HCT116 (cell line): ENCODE results near the gene SLCO2A1. TPM values are rescaled to one million over a fixed set of nuclear protein-coding genes. Genes with fewer than 3 reads are reported as not detected.

Experiments used
- ATAC-seq: fragments of 200-7000 bp; cut with Tn5 transposase; 2 replicates; pipeline ENCODE4 v1.9.1; 2020; ENCODE audit warnings: mild to moderate bottlenecking, moderate library complexity
- BruUV-seq: library from RNA; stranded (reverse); fragments of 400-500 nt; replicated peaks from 2 replicates; lab custom pipeline; 2021; lab: Mats Ljungman, UMichigan
- CTCF ChIA-PET: fragments of 300-600 bp; sonication (Branson Sonifier 250); formaldehyde crosslinking; loops from one replicate; lab custom pipeline; 2021; ENCODE audit warnings: antibody characterized with exemption; lab: Charles Lee
- POLR2A ChIA-PET: fragments of 300-600, 350-600 bp; sonication (Branson Sonifier 250); formaldehyde crosslinking; loops from one replicate; lab custom pipeline; 2021; ENCODE audit warnings: antibody characterized with exemption; lab: Charles Lee
- RAD21 ChIA-PET, 2 experiments: fragments of 300-600 bp; sonication (Branson Sonifier 250); formaldehyde crosslinking; loops; one replicate each; lab custom pipeline; 2023; ENCODE audit warnings: low total read pairs in 2 of 2; ENCODE audit not compliant: uncharacterized antibody in 2 of 2, unreplicated experiment in 2 of 2, low non-redundant PET in 1 of 2; lab: Charles Lee
- DNase-seq: peaks from one replicate; pipeline ENCODE4 v3.0.0-alpha.2; 2010; ENCODE audit warnings: low read depth, low spot score
- H2AFZ ChIP-seq: fragments of 200-600 bp; shearing (Covaris generic), sonication (generic); 2 replicates; pipeline ENCODE4 v1.6.1; 2017; ENCODE audit warnings: low read depth, mixed run types, mixed read lengths, antibody characterized with exemption, low read length; ENCODE audit not compliant: poor library complexity, severe bottlenecking
- H3K27ac ChIP-seq: 2 replicates; pipeline ENCODE4 v1.5.1; 2012; ENCODE audit warnings: low read depth, low read length
- H3K27me3 ChIP-seq: fragments of 200-600 bp; sonication (generic); 2 replicates; pipeline ENCODE4 v1.6.1; 2016; ENCODE audit warnings: mixed run types, low read length, mixed read lengths; ENCODE audit not compliant: insufficient read depth
- H3K36me3 ChIP-seq, 2 experiments: fragments of 200-500 bp in 1 of 2; fragments of 200-600 bp in 1 of 2; sonication (Bioruptor generic) in 1 of 2; sonication (generic) in 1 of 2; 2 replicates each; pipeline versions ENCODE4 v1.5.1 to v1.6.1; 2014 to 2016; ENCODE audit warnings: low read length in 2 of 2, inconsistent platforms in 1 of 2, mixed read lengths in 1 of 2, mixed run types in 1 of 2; ENCODE audit not compliant: insufficient read depth in 2 of 2, control insufficient read depth in 1 of 2
- H3K4me1 ChIP-seq, 2 experiments: fragments of 200-600 bp in 1 of 2; sonication (generic) in 1 of 2; 2 replicates each; pipeline versions ENCODE4 v1.5.1 to v1.6.1; 2012 to 2017; ENCODE audit warnings: low read length in 2 of 2, inconsistent platforms in 1 of 2, mild to moderate bottlenecking in 1 of 2, mixed read lengths in 1 of 2, mixed run types in 1 of 2, moderate library complexity in 1 of 2; ENCODE audit not compliant: insufficient read depth in 2 of 2, control insufficient read depth in 1 of 2
- H3K4me2 ChIP-seq: fragments of 200-600 bp; sonication (generic); 2 replicates; pipeline ENCODE4 v1.6.1; 2017; ENCODE audit warnings: mixed run types, low read length, mixed read lengths
- H3K4me3 ChIP-seq, 2 experiments: fragments of 200-600 bp in 1 of 2; sonication (generic) in 1 of 2; replicated peaks in 1 of 2; 2 replicates each; pipeline ENCODE4 v1.5.1; 2011 to 2016; ENCODE audit warnings: low read length in 2 of 2, control low read depth in 1 of 2, low read depth in 1 of 2, mild to moderate bottlenecking in 1 of 2, mixed read lengths in 1 of 2, mixed run types in 1 of 2
- H3K79me2 ChIP-seq: fragments of 200-600 bp; sonication (generic); 2 replicates; pipeline ENCODE4 v1.6.1; 2017; ENCODE audit warnings: mild to moderate bottlenecking, mixed run types, low read length, moderate library complexity, mixed read lengths; ENCODE audit not compliant: insufficient read depth
- H3K9ac ChIP-seq: fragments of 200-600 bp; sonication (generic); 2 replicates; pipeline ENCODE4 v1.6.1; 2016; ENCODE audit warnings: low read length, mixed read lengths
- H3K9me2 ChIP-seq: fragments of 200-600 bp; sonication (generic), shearing (Covaris generic); 2 replicates; pipeline ENCODE4 v1.6.1; 2017; ENCODE audit warnings: mixed run types, mild to moderate bottlenecking, moderate library complexity; ENCODE audit not compliant: insufficient read depth
- H3K9me3 ChIP-seq, 2 experiments: fragments of 200-500 bp in 1 of 2; fragments of 200-600 bp in 1 of 2; sonication (Bioruptor generic) in 1 of 2; sonication (generic) in 1 of 2; 2 replicates each; pipeline ENCODE4 v1.6.1; 2014 to 2017; ENCODE audit warnings: low read length in 2 of 2, mixed read lengths in 2 of 2, inconsistent platforms in 1 of 2, low read depth in 1 of 2, mild to moderate bottlenecking in 1 of 2, mixed run types in 1 of 2, moderate library complexity in 1 of 2; ENCODE audit not compliant: control insufficient read depth in 1 of 2, insufficient read depth in 1 of 2
- H4K20me1 ChIP-seq: fragments of 200-600 bp; sonication (generic), shearing (Covaris generic); 2 replicates; pipeline ENCODE4 v1.6.1; 2017; ENCODE audit warnings: mixed run types, mild to moderate bottlenecking, moderate library complexity; ENCODE audit not compliant: insufficient read depth
- POLR2A ChIP-seq: IDR thresholded peaks from 2 replicates; pipeline ENCODE4 v1.7.0; 2011; ENCODE audit warnings: borderline replicate concordance; ENCODE audit not compliant: insufficient read depth, insufficient read length; ENCODE audit errors: extremely low read depth
- POLR2AphosphoS5 ChIP-seq: IDR thresholded peaks from 2 replicates; pipeline ENCODE4 v1.6.1; 2011; ENCODE audit warnings: mild to moderate bottlenecking, low read depth, low read length, moderate library complexity
- SP1 ChIP-seq: IDR thresholded peaks from 2 replicates; pipeline ENCODE4 v1.6.1; 2012; ENCODE audit warnings: low read depth
- TCF7L2 ChIP-seq: IDR thresholded peaks from 2 replicates; pipeline ENCODE4 v1.7.0; 2011; ENCODE audit warnings: borderline replicate concordance, inconsistent platforms; ENCODE audit not compliant: insufficient read depth, insufficient read length; ENCODE audit errors: extremely low read depth
- ZFX ChIP-seq: fragments of 450-650 bp; IDR thresholded peaks from 2 replicates; pipeline ENCODE4 v1.6.1; 2017
- intact Hi-C: fragments of 100-400 bp; cut with micrococcal nuclease; formaldehyde crosslinking; loops from 2 replicates; pipeline ENCODE4 v1.10.0; 2022
- total RNA-seq: library from RNA; stranded (reverse); gene quantifications from one replicate; pipeline ENCODE4 v1.2.1, GENCODE V29; 2021; ENCODE audit not compliant: unreplicated experiment
- TF ChIP-seq, protein P1 (sequence below): IDR thresholded peaks from 2 replicates; pipeline ENCODE4 v1.6.1; 2011; ENCODE audit warnings: mild to moderate bottlenecking, low read length, moderate library complexity; ENCODE audit not compliant: insufficient replicate concordance; ENCODE audit errors: extremely low read depth

Gene SLCO2A1
- total RNA-seq, 1 experiment from 2014 or later = 0.52 TPM

DNA sequence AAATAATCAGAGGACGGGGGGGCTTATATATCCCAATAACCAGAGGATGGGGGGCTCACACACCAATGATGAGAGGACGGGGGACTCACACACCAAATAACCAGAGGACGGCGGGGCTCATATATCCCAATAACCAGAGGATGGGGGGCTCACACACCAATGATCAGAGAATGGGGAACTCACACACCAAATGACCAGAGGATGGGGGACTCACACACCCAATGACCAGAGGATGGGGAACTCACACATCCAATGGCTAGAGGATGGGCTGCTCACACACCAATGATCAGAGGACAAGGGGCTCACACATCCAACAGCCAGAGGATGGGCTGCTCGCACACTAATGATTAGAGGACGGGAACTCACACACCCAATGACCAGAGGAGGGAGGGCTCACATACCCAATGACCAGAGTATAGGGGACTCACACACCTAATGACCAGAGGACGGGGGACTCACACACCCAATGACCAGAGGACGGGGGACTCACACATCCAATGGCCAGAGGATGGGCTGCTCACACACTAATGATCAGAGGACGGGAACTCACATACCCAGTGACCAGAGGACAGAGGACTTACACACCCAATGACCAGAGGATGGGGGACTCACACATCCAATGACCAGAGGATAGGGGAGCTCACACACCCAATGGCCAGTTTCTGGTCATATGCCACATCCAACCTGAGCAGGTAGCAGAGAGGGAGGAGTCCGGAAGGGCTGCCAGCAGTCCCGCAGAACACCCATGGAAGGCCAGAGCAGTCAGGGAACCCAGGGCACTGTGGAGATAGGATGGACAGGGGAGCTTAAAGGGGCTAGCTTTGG is 144.6 kb downstream of the SLCO2A1 start:
- BruUV-seq = no TSS peak
- no peak overlapping the region for H3K4me3 ChIP-seq
- H3K9me2 ChIP-seq = no peaks in the 10 kb centered on the region
- CTCF ChIA-PET = no interaction called here
- no peak overlapping the region for H3K27ac ChIP-seq
- H3K4me2 ChIP-seq = no peak overlapping the region
- POLR2A ChIA-PET = no interaction called here
- H4K20me1 ChIP-seq = no peaks in the 10 kb centered on the region
- ATAC-seq = no peak
- H3K4me1 ChIP-seq = peaks cover 0 to 9% of the 10 kb centered on the region in 2 experiments; a peak in 3 of 4 replicates
- intact Hi-C loops = no loop called here
- RAD21 ChIA-PET = no interaction called here
- no peak for DNase-seq
- H3K9ac ChIP-seq = no peak overlapping the region
- TF ChIP-seq ZFX (no peak), SP1 (no peak), POLR2A (no peak), TCF7L2 (no peak), POLR2AphosphoS5 (no peak)
- TF ChIP-seq, protein P1, sequence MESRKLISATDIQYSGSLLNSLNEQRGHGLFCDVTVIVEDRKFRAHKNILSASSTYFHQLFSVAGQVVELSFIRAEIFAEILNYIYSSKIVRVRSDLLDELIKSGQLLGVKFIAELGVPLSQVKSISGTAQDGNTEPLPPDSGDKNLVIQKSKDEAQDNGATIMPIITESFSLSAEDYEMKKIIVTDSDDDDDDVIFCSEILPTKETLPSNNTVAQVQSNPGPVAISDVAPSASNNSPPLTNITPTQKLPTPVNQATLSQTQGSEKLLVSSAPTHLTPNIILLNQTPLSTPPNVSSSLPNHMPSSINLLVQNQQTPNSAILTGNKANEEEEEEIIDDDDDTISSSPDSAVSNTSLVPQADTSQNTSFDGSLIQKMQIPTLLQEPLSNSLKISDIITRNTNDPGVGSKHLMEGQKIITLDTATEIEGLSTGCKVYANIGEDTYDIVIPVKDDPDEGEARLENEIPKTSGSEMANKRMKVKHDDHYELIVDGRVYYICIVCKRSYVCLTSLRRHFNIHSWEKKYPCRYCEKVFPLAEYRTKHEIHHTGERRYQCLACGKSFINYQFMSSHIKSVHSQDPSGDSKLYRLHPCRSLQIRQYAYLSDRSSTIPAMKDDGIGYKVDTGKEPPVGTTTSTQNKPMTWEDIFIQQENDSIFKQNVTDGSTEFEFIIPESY = no peak
- TF ChIP-seq, all 23 proteins: peak for 0
- Histone ChIP-seq H2AFZ (no peak overlapping the region), H3K9me3 (no peaks in the 10 kb centered on the region), H3K79me2 (no peaks in the 10 kb centered on the region), H3K27me3 (no peaks in the 10 kb centered on the region), H3K36me3 (no peaks in the 10 kb centered on the region)
